Activated B cell treated with CpG ODN at 0.5 μM for 24 hours (primary cell): ENCODE data around the gene PRRC1. TPM values are rescaled to one million over a fixed set of nuclear protein-coding genes. Genes with fewer than 3 reads are reported as not detected.

Experiments
- ATAC-seq: fragments of 200-7000 bp; cut with Tn5 transposase; one replicate; pipeline ENCODE4 v1.10.0; 2021; ENCODE audit warnings: low read depth, mild to moderate bottlenecking, moderate library complexity
- CTCF ChIA-PET: fragments of 350-600 bp; sonication (Branson Sonifier 250); formaldehyde crosslinking; loops from one replicate; lab custom pipeline; 2021; ENCODE audit warnings: antibody characterized with exemption; lab: Charles Lee
- POLR2A ChIA-PET: fragments of 350-600 bp; sonication (Branson Sonifier 250); formaldehyde crosslinking; loops from one replicate; lab custom pipeline; 2021; ENCODE audit warnings: antibody characterized with exemption; lab: Charles Lee
- DNase-seq: peaks from one replicate; pipeline ENCODE4 v3.0.0; 2022
- H3K27ac Mint-ChIP-seq: one replicate; pipeline ENCODE4 v1.8.0; 2020; ENCODE audit warnings: mixed read lengths
- H3K27me3 Mint-ChIP-seq: one replicate; pipeline ENCODE4 v1.8.0; 2021; ENCODE audit warnings: mixed read lengths
- H3K36me3 Mint-ChIP-seq: one replicate; pipeline ENCODE4 v1.8.0; 2021; ENCODE audit warnings: low read depth, mixed read lengths
- H3K4me1 Mint-ChIP-seq: one replicate; pipeline ENCODE4 v1.8.0; 2021; ENCODE audit warnings: mixed read lengths
- H3K4me3 Mint-ChIP-seq: one replicate; pipeline ENCODE4 v1.8.0; 2020; ENCODE audit warnings: mild to moderate bottlenecking, mixed read lengths
- H3K9me3 Mint-ChIP-seq: one replicate; pipeline ENCODE4 v1.8.0; 2020; ENCODE audit warnings: mixed read lengths
- intact Hi-C: fragments of 100-400 bp; cut with micrococcal nuclease; formaldehyde crosslinking; loops from one replicate; pipeline ENCODE4 v1.15.1; 2024
- total RNA-seq: library from RNA; stranded (reverse); gene quantifications from 2 replicates; pipeline ENCODE4 v1.2.3, GENCODE V29; 2022
- TF ChIP-seq, protein P1 (sequence below): fragments of 200-600 bp; IDR thresholded peaks from one replicate; pipeline ENCODE4 v1.8.0; 2022; ENCODE audit warnings: antibody characterized with exemption, mild to moderate bottlenecking

The PRRC1 gene
- total RNA-seq, 1 donor from 2014 or later = 34.7 TPM

DNA sequence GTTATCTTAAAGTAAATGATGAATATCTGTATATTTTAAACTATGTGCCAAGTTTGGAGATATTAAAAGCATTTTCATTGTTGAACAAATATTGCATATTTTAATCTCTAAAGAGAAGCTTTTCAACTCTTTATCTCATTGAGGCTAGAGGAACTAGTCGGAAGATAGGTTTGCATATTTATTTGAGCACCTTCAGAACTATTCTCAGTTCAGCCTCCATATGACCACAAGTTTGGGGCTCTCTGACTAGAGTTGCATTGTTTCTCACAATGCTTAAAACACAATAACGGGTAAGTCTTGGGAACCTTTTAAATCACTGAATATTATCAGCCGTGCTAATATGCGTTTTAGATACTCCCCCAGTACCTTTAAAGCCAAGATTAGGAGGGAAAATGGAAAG lies 84.2 kb downstream of the PRRC1 start:
- H3K4me1 Mint-ChIP-seq = no peaks in the 10 kb centered on the region
- no peaks in the 10 kb centered on the region for H3K9me3 Mint-ChIP-seq
- TF ChIP-seq, protein P1, sequence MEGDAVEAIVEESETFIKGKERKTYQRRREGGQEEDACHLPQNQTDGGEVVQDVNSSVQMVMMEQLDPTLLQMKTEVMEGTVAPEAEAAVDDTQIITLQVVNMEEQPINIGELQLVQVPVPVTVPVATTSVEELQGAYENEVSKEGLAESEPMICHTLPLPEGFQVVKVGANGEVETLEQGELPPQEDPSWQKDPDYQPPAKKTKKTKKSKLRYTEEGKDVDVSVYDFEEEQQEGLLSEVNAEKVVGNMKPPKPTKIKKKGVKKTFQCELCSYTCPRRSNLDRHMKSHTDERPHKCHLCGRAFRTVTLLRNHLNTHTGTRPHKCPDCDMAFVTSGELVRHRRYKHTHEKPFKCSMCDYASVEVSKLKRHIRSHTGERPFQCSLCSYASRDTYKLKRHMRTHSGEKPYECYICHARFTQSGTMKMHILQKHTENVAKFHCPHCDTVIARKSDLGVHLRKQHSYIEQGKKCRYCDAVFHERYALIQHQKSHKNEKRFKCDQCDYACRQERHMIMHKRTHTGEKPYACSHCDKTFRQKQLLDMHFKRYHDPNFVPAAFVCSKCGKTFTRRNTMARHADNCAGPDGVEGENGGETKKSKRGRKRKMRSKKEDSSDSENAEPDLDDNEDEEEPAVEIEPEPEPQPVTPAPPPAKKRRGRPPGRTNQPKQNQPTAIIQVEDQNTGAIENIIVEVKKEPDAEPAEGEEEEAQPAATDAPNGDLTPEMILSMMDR = no peak
- H3K36me3 Mint-ChIP-seq = no peaks in the 10 kb centered on the region
- ChIA-PET POLR2A (no interaction called here), CTCF (no interaction called here)
- intact Hi-C loops = no loop called here
- ATAC-seq = no peak
- H3K27me3 Mint-ChIP-seq = no peaks in the 10 kb centered on the region
- no peak overlapping the region for H3K4me3 Mint-ChIP-seq
- DNase-seq = no peak
- H3K27ac Mint-ChIP-seq = no peak overlapping the region

GRCh38 chr5:127602481-127602880 lies 85.0 kb downstream of the PRRC1 start:
- ATAC-seq (no peak), DNase-seq (no peak)
- Mint-ChIP-seq H3K27me3 (no peaks in the 10 kb centered on the region), H3K9me3 (no peaks in the 10 kb centered on the region), H3K4me1 (no peaks in the 10 kb centered on the region), H3K36me3 (no peaks in the 10 kb centered on the region), H3K27ac (no peak overlapping the region), H3K4me3 (no peak overlapping the region)
- CTCF ChIA-PET = no interaction called here
- TF ChIP-seq, protein P1 = no peak
- POLR2A ChIA-PET = no interaction called here
- intact Hi-C loops = no loop called here

- intact Hi-C loops = no loop called here
- Mint-ChIP-seq H3K9me3 (no peaks in the 10 kb centered on the region), H3K27ac (no peak overlapping the region), H3K4me3 (no peak overlapping the region), H3K27me3 (no peaks in the 10 kb centered on the region), H3K36me3 (no peaks in the 10 kb centered on the region), H3K4me1 (no peaks in the 10 kb centered on the region)
- DNase-seq (no peak), ATAC-seq (no peak)
- ChIA-PET POLR2A (no interaction called here), CTCF (no interaction called here)
- TF ChIP-seq, protein P1 = no peak
Observed at GRCh38 chr5:127602896-127603844, 85.7 kb downstream of the PRRC1 start.

Other genes with a start within 250 kb of the PRRC1 start
- not detected in 2 replicates for gene MEGF10, start 226.8 kb upstream of the PRRC1 start, total RNA-seq
- not detected in 2 replicates for gene CTXN3, start 131.4 kb downstream of the PRRC1 start, total RNA-seq
- gene CCDC192, start 185.8 kb downstream of the PRRC1 start, total RNA-seq = not detected in 2 replicates